NCI-H774 (cell line): ENCODE data around the gene GPR161.

Source experiments
- DNase-seq: peaks from one replicate; lab custom pipeline; 2025; lab: John Stamatoyannopoulos, UW

GPR161 gene

DNA sequence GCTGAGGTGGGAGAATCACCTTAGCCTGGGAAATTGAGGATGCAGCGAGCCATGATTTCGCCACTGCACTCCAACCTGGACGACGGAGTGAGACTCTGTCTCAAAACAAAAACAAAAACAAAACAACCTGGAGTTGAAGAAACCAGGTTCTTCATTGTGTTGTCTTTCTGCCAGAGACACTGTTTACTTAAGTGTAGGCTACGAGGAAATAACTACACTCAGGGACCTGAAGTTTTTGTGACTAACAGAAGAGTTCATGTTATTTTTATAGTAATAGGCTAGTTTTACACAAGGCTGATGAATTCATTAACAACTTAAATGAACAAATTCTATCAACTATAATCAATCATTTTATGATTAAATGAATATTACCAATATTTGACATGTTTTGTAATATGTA, 101.4 kb downstream of the GPR161 start:
- DNase-seq, result no peak

DNA sequence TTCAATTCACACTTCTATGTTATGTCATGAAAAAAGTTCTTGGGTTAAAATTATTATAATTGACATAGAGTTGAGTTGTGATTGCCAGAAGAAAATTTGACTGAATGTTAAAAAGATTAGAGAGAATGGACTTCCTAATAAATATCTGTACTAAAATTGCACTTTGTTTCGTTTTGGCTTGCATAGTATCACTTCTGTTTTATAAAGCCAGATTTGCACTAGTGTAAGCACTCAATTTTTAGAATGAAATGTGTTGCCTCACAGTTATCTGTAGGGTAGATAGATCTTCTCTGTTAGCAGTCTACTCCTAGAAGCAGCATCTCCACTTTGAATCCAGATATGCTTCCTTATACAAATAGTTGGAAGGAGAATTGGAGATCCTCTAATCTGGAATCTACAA, 104.7 kb downstream of the GPR161 start:
- DNase-seq, result no peak

DNA sequence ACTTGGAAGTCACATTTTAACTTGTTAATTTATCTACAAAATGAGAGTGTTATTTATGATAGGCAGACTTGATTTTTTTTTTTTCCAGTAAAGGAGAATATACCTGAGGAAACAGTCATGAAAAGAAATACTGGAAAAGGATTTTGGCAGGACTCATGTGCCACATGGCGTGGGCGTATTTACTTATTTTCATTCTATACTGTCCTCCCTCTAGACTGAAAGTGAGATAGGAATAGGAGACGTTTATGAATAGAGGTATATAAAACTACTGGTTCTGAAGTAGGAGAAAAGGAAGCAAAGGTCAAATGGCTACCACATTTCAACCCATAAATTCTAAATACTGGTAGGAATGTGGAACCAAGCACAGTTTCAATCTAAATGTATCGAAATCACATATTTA, 105.1 kb downstream of the GPR161 start:
- no peak for DNase-seq

DNA sequence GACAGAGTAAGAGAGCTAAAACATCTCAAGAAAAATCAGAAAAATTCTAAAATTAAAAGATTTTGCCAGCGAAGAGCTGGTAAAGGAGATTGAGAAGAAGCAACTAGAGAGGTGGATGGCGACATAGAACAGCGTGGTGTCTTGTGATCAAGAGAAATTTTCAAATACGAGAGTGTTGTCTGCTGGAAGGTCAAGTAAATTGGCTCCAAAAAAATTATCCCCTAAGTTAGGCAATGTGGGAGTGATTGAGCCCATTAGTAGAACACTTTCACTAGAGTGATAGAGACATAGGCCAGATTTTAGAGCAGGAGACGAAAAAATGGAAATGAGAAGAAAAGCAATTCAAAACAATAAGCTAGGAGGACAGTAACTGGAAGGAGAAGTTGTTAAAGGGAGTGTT, 105.5 kb downstream of the GPR161 start:
- DNase-seq, result no peak
